ENCODE results near the gene RGS2.

The RGS2 gene, protein sequence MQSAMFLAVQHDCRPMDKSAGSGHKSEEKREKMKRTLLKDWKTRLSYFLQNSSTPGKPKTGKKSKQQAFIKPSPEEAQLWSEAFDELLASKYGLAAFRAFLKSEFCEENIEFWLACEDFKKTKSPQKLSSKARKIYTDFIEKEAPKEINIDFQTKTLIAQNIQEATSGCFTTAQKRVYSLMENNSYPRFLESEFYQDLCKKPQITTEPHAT

DNA sequence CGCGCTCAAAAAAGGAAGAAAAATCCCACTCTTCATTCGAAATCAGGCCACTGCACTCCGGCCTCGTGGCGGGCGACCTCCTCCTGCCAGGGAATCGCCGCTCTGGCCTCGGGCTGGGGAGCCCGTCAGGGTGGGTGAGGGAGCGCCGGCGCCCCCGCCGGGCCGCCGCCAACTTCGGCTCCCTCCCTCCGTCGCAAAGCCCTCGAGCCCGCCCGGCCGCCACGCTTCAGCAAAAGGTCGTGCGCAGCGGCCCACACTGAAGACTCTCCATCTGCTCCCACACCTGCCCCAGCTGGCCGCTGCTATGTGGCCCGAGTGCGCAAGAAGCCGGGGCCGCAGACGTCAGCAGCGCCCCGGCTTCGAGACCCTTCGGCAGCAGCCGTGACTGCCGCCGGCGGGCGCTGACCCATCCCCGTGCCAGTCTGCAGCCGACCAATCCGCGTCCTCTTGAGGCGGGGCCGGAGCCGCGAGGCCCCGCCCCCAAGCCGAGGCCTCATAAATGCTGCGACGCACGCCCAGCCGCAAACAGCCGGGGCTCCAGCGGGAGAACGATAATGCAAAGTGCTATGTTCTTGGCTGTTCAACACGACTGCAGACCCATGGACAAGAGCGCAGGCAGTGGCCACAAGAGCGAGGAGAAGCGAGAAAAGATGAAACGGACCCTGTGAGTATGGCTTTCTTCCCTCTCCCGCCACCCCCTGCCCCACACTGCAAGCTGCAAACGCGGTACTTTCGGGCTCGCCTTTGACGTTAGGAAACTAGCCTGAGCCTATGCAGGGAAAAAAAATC lies at the start of gene RGS2:
RGS2 (plus strand) TSS at position 522 of the 789 bp plus-strand sequence; CDS start at position 555, 33 bp downstream.
- DNase-seq, result peak; percentile 77 to 87 (median 84)

DNA sequence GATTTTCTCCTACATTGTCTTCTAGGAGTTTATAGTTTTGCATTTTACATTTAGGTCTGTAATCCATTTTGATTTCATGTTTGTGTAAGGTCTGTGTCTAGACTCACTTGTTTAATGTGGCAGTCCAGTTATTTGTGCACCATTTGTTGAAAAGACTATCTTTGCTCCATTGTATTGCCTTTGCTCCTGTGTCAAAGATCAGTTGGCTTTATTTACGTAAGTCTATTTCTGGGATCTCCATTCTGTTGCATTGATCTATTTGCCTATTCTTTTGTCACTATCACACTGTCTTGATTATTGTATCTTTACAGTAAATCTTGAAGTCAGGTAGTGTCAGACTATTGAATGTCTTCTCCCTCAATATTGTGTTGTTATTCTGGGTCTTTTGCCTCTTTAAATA lies 49.7 kb upstream of the RGS2 start:
- no peak for DNase-seq

DNA sequence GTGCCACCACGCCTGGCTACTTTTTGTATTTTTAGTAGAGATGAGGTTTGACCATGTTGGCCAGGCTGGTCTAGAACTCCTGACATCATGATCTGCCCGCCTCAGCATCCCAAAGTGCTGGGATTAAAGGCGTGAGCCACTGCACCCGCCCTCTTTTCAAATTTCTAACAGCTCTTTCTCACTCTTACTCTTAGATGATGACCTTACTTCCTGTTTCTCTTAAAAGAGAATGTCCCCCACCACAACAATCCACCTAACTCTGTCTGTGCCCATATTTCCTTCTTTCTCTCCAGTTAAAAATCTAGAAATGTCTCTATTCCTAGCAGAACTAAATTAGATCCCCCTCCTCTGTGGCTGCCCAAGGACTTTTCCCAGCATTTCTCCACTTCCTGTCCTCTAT lies 46.6 kb upstream of the RGS2 start:
- no peak for DNase-seq

DNA sequence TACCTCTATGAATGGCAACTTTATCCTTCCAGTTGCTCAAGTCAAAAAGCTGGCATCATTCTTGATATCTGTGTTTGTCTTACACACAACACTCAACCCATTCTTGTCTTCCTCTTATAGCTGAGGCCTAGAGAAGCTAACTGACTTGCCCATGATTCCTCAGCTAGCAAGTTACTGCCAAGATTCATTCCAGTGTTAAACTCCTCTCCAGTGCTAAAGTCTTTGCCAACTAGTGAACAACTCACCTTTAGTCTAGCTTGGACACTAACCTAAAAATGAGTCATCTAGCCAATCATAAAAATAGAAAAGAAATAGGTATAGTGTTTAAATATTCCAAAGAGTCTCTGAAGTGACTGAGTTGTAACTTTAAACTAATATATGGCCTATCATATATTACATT lies 45.6 kb upstream of the RGS2 start:
- DNase-seq, result no peak

DNA sequence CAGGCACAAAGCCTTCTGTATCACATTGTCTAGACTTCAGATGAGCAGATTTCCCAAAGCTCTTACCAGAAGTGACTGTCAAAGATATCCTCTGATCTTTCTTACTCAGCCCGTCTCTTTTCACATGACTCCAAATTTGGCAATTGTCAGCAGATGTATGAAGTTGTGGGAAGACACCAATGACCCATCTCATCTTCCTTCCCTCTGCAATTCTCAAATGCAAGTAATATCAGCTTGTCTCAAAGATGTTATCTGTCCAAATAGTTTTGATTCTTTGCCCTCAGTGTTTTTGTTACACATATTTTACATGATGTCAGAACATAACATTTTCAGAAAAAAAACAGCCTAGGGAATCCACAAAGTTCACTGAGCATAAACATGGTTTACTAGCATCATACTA lies 45.1 kb upstream of the RGS2 start:
- DNase-seq, result no peak

DNA sequence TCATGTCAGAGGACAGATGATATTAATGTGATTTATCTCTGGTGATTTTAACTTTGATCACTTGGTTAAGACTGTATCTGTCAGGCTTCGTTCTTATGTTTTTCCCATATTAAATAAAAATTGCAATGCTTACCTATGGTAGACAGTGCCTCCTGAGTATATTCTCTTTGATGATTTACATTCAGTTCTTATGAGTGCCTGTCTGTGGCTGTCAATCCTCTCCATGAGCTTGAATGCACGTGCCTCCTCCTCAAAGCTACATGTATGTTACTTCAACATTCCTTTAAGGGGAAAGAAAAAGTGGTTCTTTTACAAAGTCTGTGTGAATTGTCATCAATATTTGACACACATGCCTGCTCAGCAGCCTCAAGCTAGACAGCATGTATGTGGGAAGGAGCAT lies 44.2 kb upstream of the RGS2 start:
- no peak for DNase-seq

DNA sequence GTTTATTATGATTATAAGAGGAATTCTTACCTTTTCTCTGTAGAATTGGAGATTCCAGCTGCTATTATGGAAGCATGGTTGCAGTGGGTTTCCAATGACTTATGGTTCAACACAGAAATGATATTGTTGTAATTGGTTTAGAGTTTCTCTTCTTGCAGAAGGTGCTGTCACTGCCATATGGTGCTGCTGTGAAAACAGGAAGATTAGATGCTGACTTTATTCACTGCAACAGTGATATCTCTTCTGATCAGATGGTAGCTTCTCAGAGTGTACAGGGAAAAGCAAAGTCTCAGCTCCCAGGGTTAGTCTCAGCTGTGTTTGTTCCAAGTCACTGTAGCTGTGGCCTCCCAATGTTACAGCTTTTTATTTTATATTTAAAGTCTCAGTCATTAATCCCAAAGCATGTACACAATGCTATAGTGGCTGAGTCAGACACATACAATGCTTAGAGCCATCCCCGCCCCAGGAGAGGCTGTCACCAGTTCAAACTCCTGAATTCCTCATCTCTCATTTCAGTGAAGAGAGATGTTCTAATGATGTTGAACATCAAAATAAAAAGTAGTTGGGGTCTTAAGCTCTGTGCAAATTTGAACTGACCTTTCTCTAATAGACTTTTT lies 42.7 kb upstream of the RGS2 start:
- no peak for DNase-seq

DNA sequence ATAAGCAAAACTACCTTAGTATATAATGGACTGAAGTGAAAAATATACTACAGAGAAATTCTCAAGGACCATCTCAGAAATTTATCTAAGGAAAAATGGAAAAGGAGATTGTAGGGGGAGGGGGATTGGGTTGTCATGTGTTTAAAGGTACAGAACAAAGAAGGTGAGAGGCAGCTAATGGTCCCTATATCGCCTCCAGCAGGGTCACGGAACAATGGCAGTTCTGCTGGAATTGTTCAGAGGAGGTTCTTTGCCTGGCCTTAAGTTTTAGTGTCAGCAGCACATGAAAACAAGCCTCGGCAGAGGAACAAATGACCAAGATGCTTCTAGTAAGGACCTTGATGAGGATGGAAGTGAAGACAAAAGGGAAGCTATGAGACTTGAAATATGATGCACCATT lies 42.0 kb upstream of the RGS2 start:
- no peak for DNase-seq

DNA sequence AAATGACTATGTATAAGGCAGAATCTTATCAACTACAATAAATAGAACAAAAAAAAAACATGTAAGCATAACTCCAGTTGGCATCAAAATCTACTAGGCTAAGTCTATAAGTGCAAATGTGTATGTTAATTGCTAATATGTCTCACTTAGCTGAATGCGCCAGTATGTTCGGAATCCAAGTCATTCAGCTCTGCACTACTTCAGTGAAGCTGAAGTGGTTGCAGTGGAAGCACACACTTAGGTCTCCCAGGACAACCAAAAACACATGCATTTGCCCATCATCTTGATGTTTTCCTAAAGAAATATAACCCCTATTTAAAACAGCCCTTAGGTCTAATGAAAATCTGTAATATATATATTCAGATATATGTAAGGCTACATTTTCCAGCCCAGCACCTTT lies 41.0 kb upstream of the RGS2 start:
- DNase-seq, result no peak

DNA sequence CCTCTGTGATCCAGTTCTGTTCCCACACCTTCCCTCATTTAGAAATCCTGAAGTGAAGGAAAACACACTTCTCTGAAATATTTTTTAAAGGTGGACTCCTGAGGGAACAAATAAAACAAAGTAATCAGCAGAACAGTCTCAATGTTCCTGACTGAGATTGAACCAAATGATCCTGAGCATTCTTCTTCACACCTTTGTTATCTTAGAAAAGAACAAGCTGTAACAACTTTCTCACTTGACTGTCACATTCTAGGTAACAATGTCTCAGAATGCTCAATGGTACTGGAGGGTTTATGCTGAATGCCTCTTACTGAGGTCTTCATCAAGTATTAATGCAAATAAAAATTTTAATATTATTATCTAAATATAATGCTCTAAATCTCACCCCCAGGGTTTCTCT lies 40.4 kb upstream of the RGS2 start:
- no peak for DNase-seq

DNA sequence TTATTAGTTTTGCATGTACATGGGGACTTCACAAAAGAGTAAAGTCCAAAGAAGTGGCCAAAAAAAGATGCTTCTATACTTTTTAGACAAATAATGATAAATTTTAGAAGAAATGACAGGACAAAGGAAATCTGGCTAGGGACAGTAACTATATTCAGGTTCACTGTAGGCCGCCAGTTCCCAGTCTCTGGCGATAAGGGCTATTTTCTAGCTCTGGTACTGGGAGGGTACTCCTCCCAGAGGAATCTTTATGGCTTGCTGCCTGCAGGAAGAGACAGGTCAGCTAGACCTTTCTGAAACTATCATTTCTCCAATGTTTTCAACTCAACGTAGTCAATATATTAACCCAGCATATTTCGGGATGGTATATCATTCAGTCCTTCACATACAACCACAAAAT lies 37.5 kb upstream of the RGS2 start:
- no peak for DNase-seq

DNA sequence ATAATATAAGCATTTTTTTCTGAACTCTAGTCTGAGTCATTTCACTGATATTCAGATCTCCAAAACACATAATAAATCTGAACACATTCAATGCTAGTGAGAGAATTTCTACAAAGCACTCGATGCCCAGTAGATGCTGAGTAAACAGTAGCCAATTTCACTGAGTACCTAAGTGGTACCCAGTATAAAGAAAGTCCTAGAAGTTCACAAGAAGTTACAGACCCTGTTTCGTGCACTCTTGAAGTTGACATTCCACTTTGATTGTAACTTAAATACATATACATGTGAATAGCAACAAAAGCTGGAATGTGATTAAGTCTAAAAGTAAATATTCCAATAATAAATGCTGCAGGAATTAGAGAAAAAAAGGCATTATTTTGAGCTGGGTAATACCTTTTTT lies 33.2 kb upstream of the RGS2 start:
- no peak for DNase-seq

DNA sequence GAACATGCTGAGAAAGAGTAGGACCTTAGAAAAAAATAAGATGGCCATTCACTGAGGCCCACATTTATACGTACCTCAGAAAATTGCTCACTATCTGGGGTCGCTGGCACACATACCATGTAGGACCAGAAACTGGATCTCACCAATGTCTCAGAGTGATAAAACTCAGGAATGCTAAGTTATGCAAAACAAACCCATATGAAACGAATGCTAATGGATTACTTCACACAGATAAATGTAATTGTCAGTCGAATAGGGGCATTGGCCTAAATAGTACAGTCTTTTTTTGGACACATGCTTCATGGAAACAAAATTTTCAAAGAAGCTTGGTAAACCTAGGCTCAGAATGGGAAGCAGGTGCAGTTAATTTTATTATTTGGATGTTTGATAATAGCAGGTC lies 32.6 kb upstream of the RGS2 start:
- no peak for DNase-seq

DNA sequence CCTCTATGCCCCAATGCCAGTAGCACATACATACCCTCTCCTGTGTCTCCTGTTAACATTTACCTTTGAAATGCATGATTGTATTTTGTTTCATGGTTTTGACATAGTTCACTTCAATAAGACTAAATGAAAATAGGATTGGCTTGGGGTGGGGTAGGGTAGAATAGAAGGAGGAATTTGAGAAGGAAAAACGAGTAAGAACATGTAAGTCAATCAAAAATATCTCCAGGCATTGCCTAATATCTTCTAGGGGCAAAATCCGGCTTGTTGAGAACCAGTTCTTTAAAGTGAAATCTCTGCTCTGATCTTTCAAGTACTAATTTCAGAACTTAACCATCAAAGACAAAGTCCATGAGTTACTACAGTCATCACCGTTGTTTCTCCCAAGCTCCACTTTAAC lies 31.8 kb upstream of the RGS2 start:
- DNase-seq, result no peak

DNA sequence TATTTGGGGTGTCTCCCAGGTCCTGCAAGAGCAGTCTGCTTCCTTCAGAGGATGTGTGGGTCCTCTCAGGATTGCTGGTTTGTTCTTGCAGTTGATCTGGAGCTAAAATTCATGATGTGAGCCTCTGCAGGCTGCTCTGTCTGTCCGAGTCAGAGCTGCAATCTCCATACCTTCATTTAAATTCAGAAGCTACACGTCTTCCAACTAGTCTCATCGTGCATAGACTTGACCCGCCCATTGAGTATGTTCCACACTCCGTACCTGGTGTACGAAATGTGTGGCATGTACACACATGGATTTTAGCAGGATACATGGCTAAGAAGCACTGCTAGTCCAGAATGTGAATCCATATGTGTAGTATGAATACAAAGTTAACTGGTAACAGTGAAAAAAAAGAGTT lies 25.0 kb upstream of the RGS2 start:
- DNase-seq, result no peak

DNA sequence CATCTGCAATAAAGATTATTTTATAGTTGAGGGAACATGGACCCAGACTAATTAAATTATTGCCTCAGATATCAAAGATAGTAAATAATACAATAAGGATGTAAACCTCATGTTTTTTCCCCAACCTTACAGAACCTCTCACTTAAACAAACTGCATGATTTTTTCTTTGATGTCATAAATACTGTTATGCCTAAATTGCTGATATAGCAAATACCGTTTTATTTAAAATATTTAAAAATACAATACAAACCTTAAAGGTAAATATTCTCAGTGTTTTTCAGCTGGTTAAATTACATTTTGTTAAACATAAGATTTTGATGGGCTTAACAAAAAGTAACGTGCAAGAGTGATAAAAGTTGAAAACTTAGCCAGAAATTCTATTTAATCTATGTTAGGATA lies 24.4 kb upstream of the RGS2 start:
- no peak for DNase-seq

DNA sequence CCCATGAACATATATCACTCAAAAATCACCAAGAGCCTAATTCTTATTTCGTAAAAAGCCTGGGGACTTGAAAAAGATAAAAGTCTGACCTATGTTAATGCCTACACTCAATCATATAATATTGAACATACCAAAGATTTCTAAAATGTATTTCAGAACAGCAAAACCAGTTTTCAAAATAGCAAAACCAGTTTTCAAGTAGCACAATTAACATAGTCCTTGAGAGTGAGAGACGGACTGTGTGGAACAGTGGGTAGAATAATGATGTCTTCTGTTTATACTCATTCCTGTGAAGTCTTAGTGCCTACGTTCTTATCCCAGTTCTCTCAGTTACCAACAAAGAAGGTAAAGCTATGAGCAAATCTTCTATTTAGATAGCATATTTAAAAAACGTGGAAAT lies 22.3 kb upstream of the RGS2 start:
- no peak for DNase-seq

DNA sequence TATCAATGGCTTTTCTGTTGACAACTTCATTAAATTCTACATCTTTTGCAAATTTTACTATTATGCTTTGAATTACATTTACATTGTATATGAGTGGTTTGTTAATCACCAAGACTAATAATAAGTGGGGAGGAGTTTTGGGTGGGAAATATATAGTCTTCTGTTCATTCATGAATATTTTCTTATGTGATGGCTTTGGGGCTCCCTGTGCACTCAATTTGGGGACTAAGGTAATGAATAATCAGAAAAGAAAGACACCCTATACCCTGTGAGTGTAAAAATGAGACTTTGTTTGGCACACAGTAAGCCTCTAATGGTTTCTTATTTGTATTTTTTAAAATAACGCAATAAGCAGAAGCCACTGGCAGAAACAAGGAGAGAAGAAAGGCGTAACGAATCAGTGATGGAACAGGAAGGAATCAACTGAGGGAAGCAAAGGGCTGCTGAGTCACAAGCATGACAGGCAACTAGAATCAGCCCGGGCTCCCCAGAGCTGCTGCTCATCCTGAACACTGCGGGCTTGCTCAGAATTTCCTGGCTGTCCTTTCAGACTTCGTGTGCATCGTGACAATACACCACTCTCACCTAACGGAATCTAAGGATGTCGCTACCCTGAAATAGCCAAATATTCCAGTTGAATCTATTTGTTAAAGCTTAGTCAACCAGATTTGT lies 20.8 kb upstream of the RGS2 start:
- no peak for DNase-seq

DNA sequence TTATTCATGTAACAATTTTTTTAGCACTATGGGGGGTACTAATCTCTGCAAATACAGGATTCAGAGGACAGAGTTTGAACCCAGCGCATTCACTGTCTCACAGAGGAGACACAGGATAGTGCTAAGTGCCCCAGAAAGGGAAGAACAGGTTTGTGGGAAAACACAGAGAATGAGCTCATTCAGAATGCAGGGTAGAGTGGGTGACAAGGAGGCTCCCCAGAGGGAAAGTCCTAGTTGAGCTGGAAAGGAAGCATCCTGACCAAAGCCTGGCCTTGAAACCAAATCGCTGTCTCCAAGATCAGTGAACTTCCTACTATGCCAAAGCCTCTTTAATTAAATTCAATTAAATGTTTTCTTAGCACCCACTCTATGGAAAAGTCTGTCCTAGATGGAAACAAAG lies 19.0 kb upstream of the RGS2 start:
- DNase-seq, result no peak

DNA sequence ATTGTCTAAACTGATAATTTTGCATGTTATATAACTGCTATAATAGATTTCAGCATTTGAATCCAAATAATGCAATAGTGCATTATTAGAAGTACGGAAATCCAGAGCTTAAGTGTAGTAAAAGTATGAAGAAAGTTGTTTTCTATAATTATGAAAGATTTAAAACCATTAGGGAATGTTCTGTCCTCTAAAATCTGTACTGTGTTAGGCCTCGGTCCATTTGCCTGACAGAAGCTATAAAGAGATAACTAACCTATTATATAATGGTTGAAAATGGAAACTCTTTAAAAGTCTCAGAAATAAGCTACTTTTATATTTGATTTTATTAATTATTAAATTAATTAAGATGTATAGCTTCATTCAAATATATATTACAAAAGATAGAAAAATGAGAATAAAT lies 16.2 kb upstream of the RGS2 start:
- no peak for DNase-seq

DNA sequence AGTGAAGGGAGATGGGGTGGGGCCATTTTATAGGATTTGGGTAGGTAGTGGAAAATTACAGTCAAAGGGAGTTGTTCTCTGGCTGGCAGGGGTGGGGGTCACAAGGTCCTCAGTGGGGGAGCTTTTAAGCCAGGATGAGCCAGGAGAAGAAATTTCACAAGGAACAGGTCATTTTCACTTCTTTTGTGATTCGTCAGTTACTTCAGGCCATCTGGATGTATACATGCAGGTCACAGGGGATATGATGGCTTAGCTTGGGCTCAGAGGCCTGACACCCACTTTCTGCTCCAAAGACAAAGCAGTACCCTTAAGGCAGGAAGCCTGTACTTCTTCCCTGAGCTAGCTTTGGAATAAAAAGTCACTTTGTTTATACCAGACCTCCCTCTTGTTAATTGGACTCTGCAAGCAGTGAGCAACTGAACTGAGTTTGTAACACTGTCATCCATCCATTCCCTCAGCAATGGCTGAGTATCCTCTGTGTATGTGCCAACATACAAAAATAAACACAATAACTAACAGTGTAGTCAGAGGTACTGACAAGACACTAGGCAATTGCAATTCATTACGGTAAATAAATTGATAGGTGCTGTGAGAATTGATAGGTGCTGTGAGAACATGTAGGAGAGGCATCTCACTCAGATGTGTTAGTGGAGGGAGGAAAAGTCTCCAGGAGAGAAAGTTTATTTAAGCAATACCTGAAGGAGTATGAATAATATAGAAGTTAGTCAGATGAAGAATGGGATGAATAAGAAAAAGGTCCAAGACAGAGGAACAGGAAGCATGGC lies 14.7 kb upstream of the RGS2 start:
- no peak for DNase-seq

DNA sequence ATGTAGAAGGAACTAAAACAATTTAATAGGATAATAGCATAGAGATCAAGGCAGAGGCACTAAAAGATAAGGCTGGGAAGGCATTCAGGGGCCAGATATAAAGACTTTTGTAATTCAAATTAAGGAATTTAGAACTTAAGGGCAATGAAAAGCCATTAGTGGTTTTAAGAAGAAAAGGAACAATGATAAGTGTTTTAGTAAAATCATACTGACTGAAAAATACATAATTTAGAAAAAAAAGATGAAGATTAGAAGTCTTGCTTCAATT lies 14.1 kb upstream of the RGS2 start:
- no peak for DNase-seq

DNA sequence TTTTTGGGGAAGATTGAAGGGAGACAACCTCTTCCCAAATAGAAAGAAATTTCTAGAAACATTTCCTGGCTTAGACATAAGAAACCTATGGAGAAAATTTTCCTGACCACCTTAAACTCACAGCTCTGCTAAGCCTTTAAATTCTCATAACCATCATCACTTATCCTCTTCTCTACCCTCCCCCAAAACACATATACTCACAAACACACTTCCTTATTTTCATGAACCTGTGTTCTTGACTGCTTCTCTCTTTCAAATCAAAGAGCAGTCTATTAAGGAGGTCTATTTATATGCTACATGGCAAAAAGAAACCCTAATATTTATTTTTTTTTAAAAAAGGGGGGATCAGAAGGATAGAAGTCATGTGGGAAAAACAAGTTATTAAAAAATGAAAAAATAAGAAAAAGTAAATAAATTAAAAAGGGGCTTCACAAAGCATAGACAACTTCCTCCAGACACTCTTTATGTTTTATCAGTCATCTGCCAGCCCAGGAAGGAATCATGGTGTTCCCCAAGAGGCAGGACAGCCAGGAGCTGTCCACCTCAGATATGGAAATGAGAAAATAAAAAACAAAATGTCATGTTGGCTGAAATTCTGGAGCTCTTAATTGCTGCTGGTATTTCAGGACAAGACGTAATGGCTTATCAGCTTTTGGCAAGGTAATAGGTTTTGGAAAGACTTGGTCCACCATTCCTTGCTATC lies 12.8 kb upstream of the RGS2 start:
- DNase-seq, result no peak

Measured in stimulated activated naive CD4-positive, alpha-beta T cell (primary cell).